A673 (cell line): ENCODE results near the gene ATP8A2.

Source experiments
- EZH2 ChIP-seq: fragments of 200-600 bp; sonication (generic); IDR thresholded peaks from 2 replicates; pipeline ENCODE4 v1.6.1; 2017; ENCODE audit warnings: borderline replicate concordance, low read depth, mild to moderate bottlenecking, mixed read lengths, antibody characterized with exemption, low read length; ENCODE audit not compliant: poor library complexity, severe bottlenecking
- TF ChIP-seq, protein P1 (sequence below): fragments of 300-800, 200-600 bp; sonication (generic); conservative IDR thresholded peaks from 2 replicates; pipeline ENCODE4 v1.5.1; 2017; ENCODE audit warnings: low read depth, mild to moderate bottlenecking, antibody characterized with exemption, low read length, moderate library complexity, mixed read lengths

DNA sequence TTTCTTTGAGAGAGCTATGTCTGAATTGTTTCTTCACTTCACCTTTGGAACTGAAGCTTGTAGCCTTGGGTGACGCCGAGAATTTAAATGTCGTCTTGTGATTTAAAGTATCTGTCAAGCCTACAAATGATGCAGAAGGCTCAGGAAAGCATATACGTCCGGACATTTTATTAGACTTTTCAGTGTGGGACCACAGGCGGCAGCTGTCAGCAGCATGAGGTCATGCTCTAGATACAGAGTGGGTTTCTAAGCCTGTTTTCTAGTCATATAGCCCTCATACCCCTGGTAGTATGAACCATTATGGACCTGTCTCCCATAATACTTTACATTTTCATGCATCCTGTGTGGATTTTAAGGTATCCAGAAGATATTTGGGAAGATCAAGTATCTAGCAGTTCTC is 212.3 kb downstream of the ATP8A2 start:
- no peak for TF ChIP-seq EZH2
- TF ChIP-seq, protein P1, sequence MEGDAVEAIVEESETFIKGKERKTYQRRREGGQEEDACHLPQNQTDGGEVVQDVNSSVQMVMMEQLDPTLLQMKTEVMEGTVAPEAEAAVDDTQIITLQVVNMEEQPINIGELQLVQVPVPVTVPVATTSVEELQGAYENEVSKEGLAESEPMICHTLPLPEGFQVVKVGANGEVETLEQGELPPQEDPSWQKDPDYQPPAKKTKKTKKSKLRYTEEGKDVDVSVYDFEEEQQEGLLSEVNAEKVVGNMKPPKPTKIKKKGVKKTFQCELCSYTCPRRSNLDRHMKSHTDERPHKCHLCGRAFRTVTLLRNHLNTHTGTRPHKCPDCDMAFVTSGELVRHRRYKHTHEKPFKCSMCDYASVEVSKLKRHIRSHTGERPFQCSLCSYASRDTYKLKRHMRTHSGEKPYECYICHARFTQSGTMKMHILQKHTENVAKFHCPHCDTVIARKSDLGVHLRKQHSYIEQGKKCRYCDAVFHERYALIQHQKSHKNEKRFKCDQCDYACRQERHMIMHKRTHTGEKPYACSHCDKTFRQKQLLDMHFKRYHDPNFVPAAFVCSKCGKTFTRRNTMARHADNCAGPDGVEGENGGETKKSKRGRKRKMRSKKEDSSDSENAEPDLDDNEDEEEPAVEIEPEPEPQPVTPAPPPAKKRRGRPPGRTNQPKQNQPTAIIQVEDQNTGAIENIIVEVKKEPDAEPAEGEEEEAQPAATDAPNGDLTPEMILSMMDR = no peak
